HG03060 (cell line): ENCODE results near the gene ZSWIM3.

Source experiments
- ATAC-seq: cut with Tn5 transposase; IDR thresholded peaks from one replicate; pipeline ENCODE4 v1.9.1; 2021; ENCODE audit warnings: low read depth, moderate number of reproducible peaks; ENCODE audit not compliant: unreplicated experiment

ZSWIM3 gene

GRCh38 chr20:45832619-45833018, 24.8 kb upstream of the ZSWIM3 start:
- ATAC-seq: no peak

- no peak for ATAC-seq
Observed at GRCh38 chr20:45833030-45833882, 24.2 kb upstream of the ZSWIM3 start, which contains the start of gene SNX21. SNX21 (plus strand) TSS chr20:45833799; CDS start chr20:45833920, 121 bp downstream.

GRCh38 chr20:45833883-45834796, 23.3 kb upstream of the ZSWIM3 start:
- ATAC-seq: no peak

GRCh38 chr20:45834797-45835161, 22.6 kb upstream of the ZSWIM3 start:
- ATAC-seq: no peak

GRCh38 chr20:45835329-45835765, 22.1 kb upstream of the ZSWIM3 start:
- no peak for ATAC-seq

GRCh38 chr20:45835825-45836224, 21.6 kb upstream of the ZSWIM3 start:
- ATAC-seq: no peak

GRCh38 chr20:45836841-45837240, 20.6 kb upstream of the ZSWIM3 start:
- no peak for ATAC-seq

GRCh38 chr20:45840700-45841198, 16.7 kb upstream of the ZSWIM3 start:
- no peak for ATAC-seq

- no peak for ATAC-seq
Observed at GRCh38 chr20:45841407-45842129, 15.8 kb upstream of the ZSWIM3 start.

- no peak for ATAC-seq
Observed at GRCh38 chr20:45842169-45842812, 15.1 kb upstream of the ZSWIM3 start.

- no peak for ATAC-seq
Observed at GRCh38 chr20:45843506-45843905, 13.9 kb upstream of the ZSWIM3 start.

GRCh38 chr20:45845452-45845851, 12.0 kb upstream of the ZSWIM3 start:
- ATAC-seq: no peak

- ATAC-seq: no peak
Observed at GRCh38 chr20:45848421-45848820, 9.0 kb upstream of the ZSWIM3 start.

GRCh38 chr20:45848969-45849582, 8.3 kb upstream of the ZSWIM3 start:
- ATAC-seq: no peak

GRCh38 chr20:45850238-45850637, 7.2 kb upstream of the ZSWIM3 start:
- ATAC-seq: no peak

GRCh38 chr20:45850926-45851325, 6.5 kb upstream of the ZSWIM3 start:
- no peak for ATAC-seq

- ATAC-seq: no peak
Observed at GRCh38 chr20:45851501-45851900, 5.9 kb upstream of the ZSWIM3 start.

- no peak for ATAC-seq
Observed at GRCh38 chr20:45852326-45852725, 5.1 kb upstream of the ZSWIM3 start.

- no peak for ATAC-seq
Observed at GRCh38 chr20:45853484-45853883, 3.9 kb upstream of the ZSWIM3 start.

GRCh38 chr20:45857882-45858216, 435 bp downstream of the ZSWIM3 start:
- no peak for ATAC-seq
